ENCODE results near the gene KRT15. TPM values are rescaled to one million over a fixed set of nuclear protein-coding genes. Genes with fewer than 3 reads are reported as not detected.
A peak's percentile ranks its signal among the peaks of the same experiment; 100 is the strongest.

The KRT15 gene
- total RNA-seq, 1 donor from 2014 or later = not detected

DNA sequence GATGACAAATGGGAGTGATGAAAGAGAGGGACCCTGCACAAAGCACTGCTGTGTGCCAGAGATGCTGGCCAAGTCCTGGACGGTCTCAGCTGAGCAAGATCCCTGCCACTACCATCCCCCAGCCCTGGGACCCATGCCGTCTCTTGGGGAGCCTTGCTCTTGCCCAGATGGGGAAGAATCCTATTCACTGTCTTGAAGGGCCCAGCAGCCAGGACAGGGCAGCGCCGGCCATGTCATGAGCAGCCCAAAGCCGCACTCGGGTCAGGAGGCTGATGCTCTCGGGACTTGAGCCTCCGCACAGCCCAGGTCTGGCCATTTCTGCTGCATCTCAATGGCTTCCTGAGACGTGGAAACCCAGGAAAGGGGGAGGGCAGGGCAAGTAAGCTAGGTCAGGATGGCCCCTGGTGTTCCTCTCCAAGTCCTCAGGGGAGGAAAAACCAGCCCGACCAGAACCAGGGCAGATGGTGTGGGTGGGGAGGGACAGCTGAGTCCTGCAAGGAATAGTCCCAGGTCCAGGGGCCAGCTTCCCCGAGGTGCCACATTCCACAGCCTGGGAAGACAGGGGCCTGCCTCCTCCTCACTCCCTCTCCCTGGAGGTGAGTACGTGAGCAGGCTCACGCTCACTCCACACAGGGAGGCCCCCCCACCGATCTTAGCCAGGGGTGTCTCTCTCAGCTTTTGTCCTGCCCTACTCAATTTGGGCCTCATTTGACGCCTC, 17.2 kb upstream of the KRT15 start:
- DNase-seq (ENCODE audit: low spot score) = peak; percentile 75
- Mint-ChIP-seq H3K36me3 (ENCODE audit: low read depth) (no peaks in the 10 kb centered on the region), H3K27me3 (ENCODE audit: low read depth) (peaks cover 7% of the 10 kb centered on the region), H3K9me3 (ENCODE audit: low read depth) (no peaks in the 10 kb centered on the region), H3K27ac (ENCODE audit: unreplicated experiment) (no peak overlapping the region), H3K4me1 (ENCODE audit: low read depth) (peaks cover 12% of the 10 kb centered on the region), H3K4me3 (ENCODE audit: unreplicated experiment) (no peak overlapping the region)
- TF ChIP-seq, protein P1, sequence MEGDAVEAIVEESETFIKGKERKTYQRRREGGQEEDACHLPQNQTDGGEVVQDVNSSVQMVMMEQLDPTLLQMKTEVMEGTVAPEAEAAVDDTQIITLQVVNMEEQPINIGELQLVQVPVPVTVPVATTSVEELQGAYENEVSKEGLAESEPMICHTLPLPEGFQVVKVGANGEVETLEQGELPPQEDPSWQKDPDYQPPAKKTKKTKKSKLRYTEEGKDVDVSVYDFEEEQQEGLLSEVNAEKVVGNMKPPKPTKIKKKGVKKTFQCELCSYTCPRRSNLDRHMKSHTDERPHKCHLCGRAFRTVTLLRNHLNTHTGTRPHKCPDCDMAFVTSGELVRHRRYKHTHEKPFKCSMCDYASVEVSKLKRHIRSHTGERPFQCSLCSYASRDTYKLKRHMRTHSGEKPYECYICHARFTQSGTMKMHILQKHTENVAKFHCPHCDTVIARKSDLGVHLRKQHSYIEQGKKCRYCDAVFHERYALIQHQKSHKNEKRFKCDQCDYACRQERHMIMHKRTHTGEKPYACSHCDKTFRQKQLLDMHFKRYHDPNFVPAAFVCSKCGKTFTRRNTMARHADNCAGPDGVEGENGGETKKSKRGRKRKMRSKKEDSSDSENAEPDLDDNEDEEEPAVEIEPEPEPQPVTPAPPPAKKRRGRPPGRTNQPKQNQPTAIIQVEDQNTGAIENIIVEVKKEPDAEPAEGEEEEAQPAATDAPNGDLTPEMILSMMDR (IDR thresholded peaks at IDR 0.05) = no peak

DNA sequence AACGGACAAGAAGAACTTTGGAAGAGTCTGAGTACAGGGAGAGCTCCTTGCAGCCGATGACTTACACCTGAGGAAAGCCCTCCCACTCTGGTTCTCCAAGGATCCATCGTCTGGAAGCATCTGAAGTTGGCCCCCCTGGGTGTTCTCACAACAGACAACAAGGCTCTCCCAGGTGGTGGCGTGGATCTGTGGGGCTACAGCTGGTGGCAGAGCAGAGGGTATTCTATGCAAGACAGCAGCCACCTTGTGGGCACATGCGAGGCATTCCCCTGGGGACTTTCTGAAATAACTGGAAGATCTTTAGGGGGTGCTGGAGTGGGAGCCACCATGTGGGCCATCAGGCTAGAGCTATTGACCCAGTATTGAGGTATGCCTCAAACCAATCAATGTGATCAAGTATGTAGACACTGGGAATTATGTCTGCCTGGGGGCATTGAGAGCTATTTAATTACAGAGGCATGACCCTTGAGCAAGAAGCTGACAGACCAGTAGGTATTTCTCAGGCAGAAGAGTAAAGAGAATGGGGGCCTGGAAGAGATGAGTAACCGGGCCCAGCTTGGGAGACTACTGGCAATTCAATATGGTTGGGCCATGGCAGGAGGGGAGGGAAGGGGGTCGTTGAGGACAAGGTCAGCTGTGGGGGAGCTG, 16.3 kb upstream of the KRT15 start:
- Mint-ChIP-seq H3K27ac (ENCODE audit: unreplicated experiment) (no peak overlapping the region), H3K4me3 (ENCODE audit: unreplicated experiment) (no peak overlapping the region), H3K27me3 (ENCODE audit: low read depth) (peaks cover 7% of the 10 kb centered on the region), H3K4me1 (ENCODE audit: low read depth) (peaks cover 12% of the 10 kb centered on the region), H3K9me3 (ENCODE audit: low read depth) (no peaks in the 10 kb centered on the region), H3K36me3 (ENCODE audit: low read depth) (no peaks in the 10 kb centered on the region)
- TF ChIP-seq, protein P1 (IDR thresholded peaks at IDR 0.05) = no peak
- DNase-seq (ENCODE audit: low spot score) = peak; percentile 56

DNA sequence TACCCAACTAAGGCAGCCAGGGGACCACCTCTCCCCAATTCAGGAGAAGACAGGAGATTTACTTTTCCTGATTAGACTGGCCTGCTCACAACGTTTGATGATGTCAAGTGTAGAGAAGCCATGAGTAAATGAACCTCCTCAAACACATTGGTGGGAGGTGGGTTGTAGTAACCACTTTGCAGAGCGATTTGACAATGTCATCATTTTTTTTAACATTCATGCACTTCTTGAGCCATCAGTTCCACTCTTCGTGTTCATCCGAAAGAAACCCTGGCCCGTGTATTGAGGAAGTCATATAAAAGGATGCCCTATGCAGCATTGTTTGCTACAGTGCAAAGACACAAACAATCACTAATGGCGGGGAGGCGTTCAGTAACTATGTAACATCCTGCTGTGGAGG, 14.9 kb upstream of the KRT15 start:
- peaks cover 17% of the 10 kb centered on the region for H3K27me3 Mint-ChIP-seq (ENCODE audit: low read depth)
- H3K4me1 Mint-ChIP-seq (ENCODE audit: low read depth) = peaks cover 7% of the 10 kb centered on the region
- H3K36me3 Mint-ChIP-seq (ENCODE audit: low read depth) = no peaks in the 10 kb centered on the region
- no peaks in the 10 kb centered on the region for H3K9me3 Mint-ChIP-seq (ENCODE audit: low read depth)
- no peak overlapping the region for H3K4me3 Mint-ChIP-seq (ENCODE audit: unreplicated experiment)
- DNase-seq (ENCODE audit: low spot score) = peak; percentile 2
- no peak overlapping the region for H3K27ac Mint-ChIP-seq (ENCODE audit: unreplicated experiment)
- TF ChIP-seq, protein P1 (IDR thresholded peaks at IDR 0.05) = no peak

DNA sequence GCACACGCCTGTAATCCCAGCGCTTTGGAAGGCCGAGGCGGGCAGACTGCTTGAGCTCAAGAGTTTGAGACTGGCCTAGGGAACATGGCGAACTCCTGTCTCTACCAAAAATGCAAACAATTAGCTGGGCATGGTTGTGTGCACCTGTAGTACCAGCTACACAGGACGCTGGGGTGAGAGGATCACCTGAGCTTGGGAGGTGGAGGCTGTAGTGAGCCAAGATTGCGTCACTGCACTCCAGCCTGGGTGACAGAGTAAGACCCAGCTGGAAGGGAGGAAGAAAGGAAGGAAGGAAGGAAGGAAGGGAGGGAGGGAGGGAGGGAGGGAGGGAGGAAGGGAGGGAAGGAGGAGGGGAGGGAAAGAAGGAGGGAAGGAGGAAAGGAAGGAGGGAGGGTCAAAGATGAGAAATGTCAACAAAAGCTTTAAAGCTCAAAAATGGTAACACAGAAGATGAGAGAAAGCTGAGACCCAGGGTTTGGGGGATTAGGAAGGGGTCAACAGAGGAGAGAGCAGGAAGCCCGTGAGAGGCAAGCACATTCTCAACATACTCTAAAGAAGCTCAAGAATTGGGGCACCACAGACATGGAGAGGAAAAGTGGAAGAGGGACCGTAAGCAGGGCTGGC, 14.4 kb upstream of the KRT15 start:
- TF ChIP-seq, protein P1 (IDR thresholded peaks at IDR 0.05) = no peak
- H3K4me3 Mint-ChIP-seq (ENCODE audit: unreplicated experiment) = no peak overlapping the region
- H3K4me1 Mint-ChIP-seq (ENCODE audit: low read depth) = peaks cover 5% of the 10 kb centered on the region
- H3K27ac Mint-ChIP-seq (ENCODE audit: unreplicated experiment) = no peak overlapping the region
- peak; percentile 10 for DNase-seq (ENCODE audit: low spot score)
- H3K27me3 Mint-ChIP-seq (ENCODE audit: low read depth) = peaks cover 22% of the 10 kb centered on the region
- no peaks in the 10 kb centered on the region for H3K36me3 Mint-ChIP-seq (ENCODE audit: low read depth)
- no peaks in the 10 kb centered on the region for H3K9me3 Mint-ChIP-seq (ENCODE audit: low read depth)

DNA sequence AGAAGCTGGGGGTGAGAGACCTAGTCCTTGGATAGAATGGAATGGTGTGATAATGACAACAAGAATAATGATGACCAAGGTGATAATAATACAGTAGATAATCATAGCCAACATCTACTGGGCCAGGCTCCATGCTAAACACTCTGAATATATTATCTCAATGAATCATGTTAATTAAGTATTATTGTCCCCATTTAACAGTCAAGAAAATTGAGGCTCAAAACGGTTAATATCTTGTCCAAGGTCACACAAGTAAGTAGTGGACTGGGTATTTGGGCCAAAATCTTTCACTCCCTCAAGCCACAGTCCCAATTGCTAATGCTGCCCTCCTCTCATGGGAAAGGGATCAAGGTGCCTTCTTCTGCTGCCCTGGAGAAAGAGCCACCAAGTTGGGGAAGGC, 13.3 kb upstream of the KRT15 start:
- H3K27ac Mint-ChIP-seq (ENCODE audit: unreplicated experiment) = no peak overlapping the region
- peaks cover 29% of the 10 kb centered on the region for H3K27me3 Mint-ChIP-seq (ENCODE audit: low read depth)
- TF ChIP-seq, protein P1 (IDR thresholded peaks at IDR 0.05) = no peak
- H3K4me3 Mint-ChIP-seq (ENCODE audit: unreplicated experiment) = no peak overlapping the region
- H3K36me3 Mint-ChIP-seq (ENCODE audit: low read depth) = no peaks in the 10 kb centered on the region
- peaks cover 8% of the 10 kb centered on the region for H3K4me1 Mint-ChIP-seq (ENCODE audit: low read depth)
- DNase-seq (ENCODE audit: low spot score) = no peak
- no peaks in the 10 kb centered on the region for H3K9me3 Mint-ChIP-seq (ENCODE audit: low read depth)
